ENCODE data around the gene LGI1. TPM values are rescaled to one million over a fixed set of nuclear protein-coding genes. Genes with fewer than 3 reads are reported as not detected.

Gene LGI1
- total RNA-seq, 2 experiments from 2014 or later = not detected

DNA sequence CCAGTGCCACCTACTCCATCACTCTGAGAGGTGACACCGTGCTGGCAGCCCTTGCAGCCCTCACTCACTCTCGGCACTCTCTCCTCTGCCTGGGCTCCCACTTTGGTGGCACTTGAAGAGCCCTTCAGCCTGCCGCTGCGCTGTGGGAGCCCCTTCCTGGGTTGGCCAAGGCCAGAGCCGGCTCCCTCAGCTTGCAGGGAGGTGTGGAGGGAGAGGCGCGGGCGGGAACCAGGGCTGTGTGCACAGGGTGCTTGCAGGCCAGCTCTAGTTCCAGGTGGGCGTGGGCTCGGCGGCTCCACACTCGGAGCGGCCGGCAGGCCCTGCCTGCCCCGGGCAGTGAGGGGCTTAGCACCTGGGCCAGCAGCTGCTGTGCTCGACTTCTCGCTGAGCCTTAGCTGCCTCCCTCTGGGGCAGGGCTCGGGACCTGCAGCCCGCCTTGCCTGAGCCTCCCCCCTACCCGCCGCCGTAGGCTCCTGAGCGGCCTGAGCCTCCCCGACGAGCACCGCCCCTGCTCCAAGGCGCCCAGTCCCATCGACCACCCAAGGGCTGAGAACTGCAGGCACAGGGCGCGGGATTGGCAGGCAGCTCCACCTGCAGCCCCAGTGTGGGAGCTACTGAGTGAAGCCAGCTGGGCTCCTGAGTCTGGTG, 87.4 kb downstream of the LGI1 start:
- ATAC-seq (no peak), DNase-seq (no peak)
- Mint-ChIP-seq H3K4me3 (no peak overlapping the region), H3K9me3 (ENCODE audit: insufficient read depth) (no peaks in the 10 kb centered on the region), H3K27ac (no peak overlapping the region), H3K36me3 (ENCODE audit: low read depth) (no peaks in the 10 kb centered on the region), H3K4me1 (ENCODE audit: low read depth) (no peaks in the 10 kb centered on the region), H3K27me3 (ENCODE audit: low read depth) (peaks cover 3% of the 10 kb centered on the region)
- CTCF ChIA-PET = no interaction called here
- POLR2A ChIA-PET = no interaction called here

Other genes starting within 250 kb of the LGI1 start
- gene FFAR4, start 191.3 kb upstream of the LGI1 start, total RNA-seq = not detected
- gene RBP4, start 156.7 kb upstream of the LGI1 start, total RNA-seq = not detected
- not detected for gene PDE6C, start 145.4 kb upstream of the LGI1 start, total RNA-seq
- 1 to 10 TPM; 5.4 to 6.0 TPM for gene FRA10AC1, start 55.3 kb upstream of the LGI1 start, total RNA-seq
- 1 to 10 TPM; 2.2 to 3.1 TPM for gene SLC35G1, start 136.0 kb downstream of the LGI1 start, total RNA-seq
- not detected for gene PLCE1, start 236.0 kb downstream of the LGI1 start, total RNA-seq

All from activated CD8-positive, alpha-beta T cell treated with anti-CD3 and anti-CD28 coated beads, Interleukin-2, amount 10 ng/mL, durations not matched to agents 7 days and 5 days (primary cell).